HG02943 (cell line): ENCODE results near the gene NECAB3.

Experiments used
- ATAC-seq: cut with Tn5 transposase; IDR thresholded peaks from one replicate; pipeline ENCODE4 v1.9.1; 2021; ENCODE audit warnings: mild to moderate bottlenecking, low read depth, moderate library complexity; ENCODE audit not compliant: unreplicated experiment

Gene NECAB3

GRCh38 chr20:33627577-33628216, 46.5 kb downstream of the NECAB3 start:
- no peak for ATAC-seq

- no peak for ATAC-seq
Observed at GRCh38 chr20:33626190-33626589, 48.0 kb downstream of the NECAB3 start.

GRCh38 chr20:33624399-33624798, 49.8 kb downstream of the NECAB3 start:
- no peak for ATAC-seq

- ATAC-seq: no peak
Observed at GRCh38 chr20:33622705-33623365, 51.4 kb downstream of the NECAB3 start.

- ATAC-seq: no peak
Observed at GRCh38 chr20:33621717-33622400, 52.4 kb downstream of the NECAB3 start.

- no peak for ATAC-seq
Observed at GRCh38 chr20:33612001-33612400, 62.2 kb downstream of the NECAB3 start.

- no peak for ATAC-seq
Observed at GRCh38 chr20:33611106-33611505, 63.1 kb downstream of the NECAB3 start.

- no peak for ATAC-seq
Observed at GRCh38 chr20:33609504-33609903, 64.7 kb downstream of the NECAB3 start.
